HEK293 (cell line): ENCODE data around the gene LAD1.

Experiments used
- CTCF ChIA-PET: fragments of 350-600 bp; formaldehyde crosslinking; extraction: SDS; loops from one replicate; lab custom pipeline; 2021; ENCODE audit warnings: antibody characterized with exemption; lab: Yijun Ruan, JAX
- POLR2A ChIA-PET: fragments of 300-600 bp; formaldehyde crosslinking; extraction: SDS; loops from one replicate; lab custom pipeline; 2020; ENCODE audit warnings: antibody characterized with exemption, inconsistent platforms; lab: Yijun Ruan, JAX
- H3K27ac ChIP-seq: fragments of 200-500 bp; sonication (Bioruptor generic); 2 replicates; pipeline ENCODE4 v1.5.1; 2014; ENCODE audit warnings: low read depth, low read length, control low read depth, inconsistent platforms; ENCODE audit errors: extremely low read depth
- H3K36me3 ChIP-seq, 2 experiments: fragments of 200-500 bp in 1 of 2; sonication (Bioruptor generic) in 1 of 2; 1 replicate in 1 of 2; 2 replicates in 1 of 2; pipeline ENCODE4 v1.5.1; 2014 to 2017; ENCODE audit warnings: inconsistent platforms in 2 of 2, low read length in 2 of 2; ENCODE audit not compliant: control insufficient read depth in 2 of 2, insufficient read depth in 1 of 2
- H3K4me1 ChIP-seq: fragments of 200-500 bp; sonication (Bioruptor generic); 2 replicates; pipeline ENCODE4 v1.5.1; 2014; ENCODE audit warnings: mild to moderate bottlenecking, low read length, inconsistent platforms; ENCODE audit not compliant: control insufficient read depth, insufficient read depth
- H3K4me3 ChIP-seq: 2 replicates; pipeline ENCODE4 v1.5.1; 2011; ENCODE audit warnings: low read depth, mild to moderate bottlenecking, control low read depth, low read length, moderate library complexity
- H3K9me3 ChIP-seq: fragments of 200-500 bp; sonication (Bioruptor generic); 2 replicates; pipeline ENCODE4 v1.5.1; 2014; ENCODE audit warnings: low read depth, low read length, inconsistent platforms; ENCODE audit not compliant: control insufficient read depth, insufficient read depth
- GLIS2 ChIP-seq: fragments of 450-650 bp; formaldehyde crosslinking; IDR thresholded peaks from 2 replicates; pipeline ENCODE4 v1.5.1; 2016; ENCODE audit warnings: missing biosample characterization, missing genetic modification characterization
- HOXC10 ChIP-seq: sonication (generic); formaldehyde crosslinking; IDR thresholded peaks from 2 replicates; pipeline ENCODE4 v1.8.1; 2023; ENCODE audit warnings: mild to moderate bottlenecking, missing genetic modification reagents
- SALL2 ChIP-seq: fragments of 450-650 bp; formaldehyde crosslinking; IDR thresholded peaks from 2 replicates; pipeline ENCODE4 v1.5.0; 2017; ENCODE audit warnings: missing biosample characterization, mild to moderate bottlenecking, missing genetic modification characterization, borderline replicate concordance
- SETDB1 ChIP-seq: IDR thresholded peaks from one replicate; pipeline ENCODE4 v1.6.1; 2017; ENCODE audit warnings: mild to moderate bottlenecking, low read length, moderate library complexity, mixed read lengths; ENCODE audit not compliant: insufficient read length
- ZFP3 ChIP-seq: fragments of 450-650 bp; formaldehyde crosslinking; IDR thresholded peaks from 2 replicates; pipeline ENCODE4 v1.5.1; 2016; ENCODE audit warnings: low read depth, missing biosample characterization, missing genetic modification characterization
- ZNF2 ChIP-seq: fragments of 450-650 bp; formaldehyde crosslinking; IDR thresholded peaks from 2 replicates; pipeline ENCODE4 v1.5.1; 2016; ENCODE audit warnings: missing biosample characterization, missing genetic modification characterization
- ZNF214 ChIP-seq: fragments of 450-650 bp; formaldehyde crosslinking; IDR thresholded peaks from 2 replicates; pipeline ENCODE4 v1.5.1; 2017; ENCODE audit warnings: missing biosample characterization, mild to moderate bottlenecking, missing genetic modification characterization, borderline replicate concordance
- ZNF223 ChIP-seq: fragments of 450-650 bp; formaldehyde crosslinking; IDR thresholded peaks from 2 replicates; pipeline ENCODE4 v1.5.1; 2016; ENCODE audit warnings: missing biosample characterization, missing genetic modification characterization
- ZNF354C ChIP-seq: fragments of 450-650 bp; formaldehyde crosslinking; IDR thresholded peaks from 2 replicates; pipeline ENCODE4 v1.5.1; 2016; ENCODE audit warnings: missing biosample characterization, missing genetic modification characterization, low read depth, borderline replicate concordance
- ZNF404 ChIP-seq: fragments of 450-650 bp; formaldehyde crosslinking; IDR thresholded peaks from 2 replicates; pipeline ENCODE4 v1.5.1; 2017; ENCODE audit warnings: missing biosample characterization, missing genetic modification characterization
- ZNF416 ChIP-seq: fragments of 450-650 bp; formaldehyde crosslinking; IDR thresholded peaks from 2 replicates; pipeline ENCODE4 v1.5.1; 2016; ENCODE audit warnings: missing biosample characterization, missing genetic modification characterization
- ZNF530 ChIP-seq: fragments of 450-650 bp; formaldehyde crosslinking; IDR thresholded peaks from 2 replicates; pipeline ENCODE4 v1.5.1; 2016; ENCODE audit warnings: low read depth, missing biosample characterization, missing genetic modification characterization
- ZNF544 ChIP-seq: fragments of 450-650 bp; formaldehyde crosslinking; IDR thresholded peaks from 2 replicates; pipeline ENCODE4 v1.5.0; 2017; ENCODE audit warnings: missing biosample characterization, missing genetic modification characterization
- ZNF670 ChIP-seq: fragments of 450-650 bp; formaldehyde crosslinking; IDR thresholded peaks from 2 replicates; pipeline ENCODE4 v1.5.1; 2016; ENCODE audit warnings: missing biosample characterization, missing genetic modification characterization, low read depth
- ZNF701 ChIP-seq: fragments of 450-650 bp; formaldehyde crosslinking; IDR thresholded peaks from 2 replicates; pipeline ENCODE4 v1.5.1; 2016; ENCODE audit warnings: missing biosample characterization, missing genetic modification characterization
- TF ChIP-seq, protein P1 (sequence below): fragments of 450-650 bp; formaldehyde crosslinking; IDR thresholded peaks from 2 replicates; pipeline ENCODE4 v1.5.1; 2016; ENCODE audit warnings: missing biosample characterization, missing genetic modification characterization
- TF ChIP-seq, protein P2 (sequence below): fragments of 450-650 bp; formaldehyde crosslinking; IDR thresholded peaks from 2 replicates; pipeline ENCODE4 v1.5.1; 2016; ENCODE audit warnings: missing biosample characterization, missing genetic modification characterization, borderline replicate concordance
- TF ChIP-seq, protein P3 (sequence below): fragments of 450-650 bp; formaldehyde crosslinking; IDR thresholded peaks from 2 replicates; pipeline ENCODE4 v1.5.1; 2016; ENCODE audit warnings: missing biosample characterization, missing genetic modification characterization
- TF ChIP-seq, protein P4 (sequence below): fragments of 450-650 bp; formaldehyde crosslinking; IDR thresholded peaks from 2 replicates; pipeline ENCODE4 v1.5.1; 2016; ENCODE audit warnings: missing biosample characterization, missing genetic modification characterization

Gene LAD1

GRCh38 chr1:201378804-201379203 is 20.3 kb downstream of the LAD1 start:
- POLR2A ChIA-PET, result no interaction called here
- H3K27ac ChIP-seq, result no peak overlapping the region
- H3K4me3 ChIP-seq, result no peak overlapping the region
- TF ChIP-seq, protein P1, sequence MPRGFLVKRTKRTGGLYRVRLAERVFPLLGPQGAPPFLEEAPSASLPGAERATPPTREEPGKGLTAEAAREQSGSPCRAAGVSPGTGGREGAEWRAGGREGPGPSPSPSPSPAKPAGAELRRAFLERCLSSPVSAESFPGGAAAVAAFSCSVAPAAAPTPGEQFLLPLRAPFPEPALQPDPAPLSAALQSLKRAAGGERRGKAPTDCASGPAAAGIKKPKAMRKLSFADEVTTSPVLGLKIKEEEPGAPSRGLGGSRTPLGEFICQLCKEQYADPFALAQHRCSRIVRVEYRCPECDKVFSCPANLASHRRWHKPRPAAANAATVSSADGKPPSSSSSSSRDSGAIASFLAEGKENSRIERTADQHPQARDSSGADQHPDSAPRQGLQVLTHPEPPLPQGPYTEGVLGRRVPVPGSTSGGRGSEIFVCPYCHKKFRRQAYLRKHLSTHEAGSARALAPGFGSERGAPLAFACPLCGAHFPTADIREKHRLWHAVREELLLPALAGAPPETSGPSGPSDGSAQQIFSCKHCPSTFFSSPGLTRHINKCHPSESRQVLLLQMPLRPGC (tag by site-specific recombination), result no peak
- TF ChIP-seq ZNF2 (tag by site-specific recombination) (no peak), ZNF354C (tag by site-specific recombination) (no peak), ZNF530 (no peak), ZNF544 (tag by site-specific recombination) (no peak), SETDB1 (no peak), ZFP3 (tag by site-specific recombination) (no peak), GLIS2 (no peak), ZNF404 (tag by site-specific recombination) (no peak), ZNF223 (tag by site-specific recombination) (no peak), ZNF670 (tag by site-specific recombination) (no peak)
- TF ChIP-seq, protein P2, sequence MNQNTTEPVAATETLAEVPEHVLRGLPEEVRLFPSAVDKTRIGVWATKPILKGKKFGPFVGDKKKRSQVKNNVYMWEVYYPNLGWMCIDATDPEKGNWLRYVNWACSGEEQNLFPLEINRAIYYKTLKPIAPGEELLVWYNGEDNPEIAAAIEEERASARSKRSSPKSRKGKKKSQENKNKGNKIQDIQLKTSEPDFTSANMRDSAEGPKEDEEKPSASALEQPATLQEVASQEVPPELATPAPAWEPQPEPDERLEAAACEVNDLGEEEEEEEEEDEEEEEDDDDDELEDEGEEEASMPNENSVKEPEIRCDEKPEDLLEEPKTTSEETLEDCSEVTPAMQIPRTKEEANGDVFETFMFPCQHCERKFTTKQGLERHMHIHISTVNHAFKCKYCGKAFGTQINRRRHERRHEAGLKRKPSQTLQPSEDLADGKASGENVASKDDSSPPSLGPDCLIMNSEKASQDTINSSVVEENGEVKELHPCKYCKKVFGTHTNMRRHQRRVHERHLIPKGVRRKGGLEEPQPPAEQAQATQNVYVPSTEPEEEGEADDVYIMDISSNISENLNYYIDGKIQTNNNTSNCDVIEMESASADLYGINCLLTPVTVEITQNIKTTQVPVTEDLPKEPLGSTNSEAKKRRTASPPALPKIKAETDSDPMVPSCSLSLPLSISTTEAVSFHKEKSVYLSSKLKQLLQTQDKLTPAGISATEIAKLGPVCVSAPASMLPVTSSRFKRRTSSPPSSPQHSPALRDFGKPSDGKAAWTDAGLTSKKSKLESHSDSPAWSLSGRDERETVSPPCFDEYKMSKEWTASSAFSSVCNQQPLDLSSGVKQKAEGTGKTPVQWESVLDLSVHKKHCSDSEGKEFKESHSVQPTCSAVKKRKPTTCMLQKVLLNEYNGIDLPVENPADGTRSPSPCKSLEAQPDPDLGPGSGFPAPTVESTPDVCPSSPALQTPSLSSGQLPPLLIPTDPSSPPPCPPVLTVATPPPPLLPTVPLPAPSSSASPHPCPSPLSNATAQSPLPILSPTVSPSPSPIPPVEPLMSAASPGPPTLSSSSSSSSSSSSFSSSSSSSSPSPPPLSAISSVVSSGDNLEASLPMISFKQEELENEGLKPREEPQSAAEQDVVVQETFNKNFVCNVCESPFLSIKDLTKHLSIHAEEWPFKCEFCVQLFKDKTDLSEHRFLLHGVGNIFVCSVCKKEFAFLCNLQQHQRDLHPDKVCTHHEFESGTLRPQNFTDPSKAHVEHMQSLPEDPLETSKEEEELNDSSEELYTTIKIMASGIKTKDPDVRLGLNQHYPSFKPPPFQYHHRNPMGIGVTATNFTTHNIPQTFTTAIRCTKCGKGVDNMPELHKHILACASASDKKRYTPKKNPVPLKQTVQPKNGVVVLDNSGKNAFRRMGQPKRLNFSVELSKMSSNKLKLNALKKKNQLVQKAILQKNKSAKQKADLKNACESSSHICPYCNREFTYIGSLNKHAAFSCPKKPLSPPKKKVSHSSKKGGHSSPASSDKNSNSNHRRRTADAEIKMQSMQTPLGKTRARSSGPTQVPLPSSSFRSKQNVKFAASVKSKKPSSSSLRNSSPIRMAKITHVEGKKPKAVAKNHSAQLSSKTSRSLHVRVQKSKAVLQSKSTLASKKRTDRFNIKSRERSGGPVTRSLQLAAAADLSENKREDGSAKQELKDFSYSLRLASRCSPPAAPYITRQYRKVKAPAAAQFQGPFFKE (tag by site-specific recombination), result no peak
- TF ChIP-seq, protein P3, sequence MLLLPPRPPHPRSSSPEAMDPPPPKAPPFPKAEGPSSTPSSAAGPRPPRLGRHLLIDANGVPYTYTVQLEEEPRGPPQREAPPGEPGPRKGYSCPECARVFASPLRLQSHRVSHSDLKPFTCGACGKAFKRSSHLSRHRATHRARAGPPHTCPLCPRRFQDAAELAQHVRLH (tag by site-specific recombination), result no peak
- TF ChIP-seq, protein P4, sequence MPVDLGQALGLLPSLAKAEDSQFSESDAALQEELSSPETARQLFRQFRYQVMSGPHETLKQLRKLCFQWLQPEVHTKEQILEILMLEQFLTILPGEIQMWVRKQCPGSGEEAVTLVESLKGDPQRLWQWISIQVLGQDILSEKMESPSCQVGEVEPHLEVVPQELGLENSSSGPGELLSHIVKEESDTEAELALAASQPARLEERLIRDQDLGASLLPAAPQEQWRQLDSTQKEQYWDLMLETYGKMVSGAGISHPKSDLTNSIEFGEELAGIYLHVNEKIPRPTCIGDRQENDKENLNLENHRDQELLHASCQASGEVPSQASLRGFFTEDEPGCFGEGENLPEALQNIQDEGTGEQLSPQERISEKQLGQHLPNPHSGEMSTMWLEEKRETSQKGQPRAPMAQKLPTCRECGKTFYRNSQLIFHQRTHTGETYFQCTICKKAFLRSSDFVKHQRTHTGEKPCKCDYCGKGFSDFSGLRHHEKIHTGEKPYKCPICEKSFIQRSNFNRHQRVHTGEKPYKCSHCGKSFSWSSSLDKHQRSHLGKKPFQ, result no peak
- H3K9me3 ChIP-seq, result no peaks in the 10 kb centered on the region
- H3K36me3 ChIP-seq, result no peaks in the 10 kb centered on the region
- CTCF ChIA-PET, result interaction anchor here (0.7 to 2.3 kb wide), 2 partner anchors 17 to 1401 kb away, joined by 3 to 9 read pairs; no protein-coding TSS in a partner anchor
- no peaks in the 10 kb centered on the region for H3K4me1 ChIP-seq

- POLR2A ChIA-PET, result no interaction called here
- H3K36me3 ChIP-seq, result no peaks in the 10 kb centered on the region
- H3K27ac ChIP-seq, result no peak within 1 kb of the TSS
- H3K4me1 ChIP-seq, result no peaks in the 10 kb centered on the region
- TF ChIP-seq HOXC10 (CRISPR knock-in tag) (no peak), SALL2 (tag by site-specific recombination) (no peak), ZNF214 (tag by site-specific recombination) (no peak), ZNF416 (no peak), ZNF701 (tag by site-specific recombination) (no peak)
- TF ChIP-seq, protein P1 (tag by site-specific recombination), result no peak
- H3K9me3 ChIP-seq, result no peaks in the 10 kb centered on the region
- H3K4me3 ChIP-seq, result no peak within 1 kb of the TSS
- CTCF ChIA-PET, result interaction anchor here (2.3 kb wide), 1 partner anchor 16 kb away, joined by 9 read pairs; no protein-coding TSS in a partner anchor
Observed at GRCh38 chr1:201377611-201378092, 21.5 kb downstream of the LAD1 start, which contains the start of gene TNNT2. Gene TNNT2, minus strand, starts transcription at chr1:201377680. Its CDS starts 4,426 bp downstream, at chr1:201373254.
